Activated T-cell treated with anti-CD3 and anti-CD28 coated beads, Interleukin-2, amount 50 U/mL, for 72 hours (primary cell): ENCODE measurements around the gene INHBE. TPM values are rescaled to one million over a fixed set of nuclear protein-coding genes. Genes with fewer than 3 reads are reported as not detected.

Source experiments
- ATAC-seq, 2 donors: fragments of 150-1000 bp; cut with Tn5 transposase; replicated peaks in 1 of 2; 2 replicates each; pipeline ENCODE4 v1.10.0; 2021; ENCODE audit warnings: moderate library complexity in 2 of 2, mild to moderate bottlenecking in 1 of 2
- DNase-seq, 2 donors: peaks; one replicate each; pipeline ENCODE4 v3.0.0; 2021 to 2022; ENCODE audit warnings: mixed read lengths in 1 of 2
- H3K27ac Mint-ChIP-seq: one replicate; pipeline ENCODE4 v1.8.0; 2022; ENCODE audit warnings: mild to moderate bottlenecking, moderate library complexity, mixed read lengths
- H3K27me3 Mint-ChIP-seq: one replicate; pipeline ENCODE4 v1.8.0; 2022; ENCODE audit warnings: low read depth, mixed read lengths
- H3K36me3 Mint-ChIP-seq, 2 donors: one replicate each; pipeline ENCODE4 v1.8.0; 2022; ENCODE audit warnings: mixed read lengths in 2 of 2, mild to moderate bottlenecking in 1 of 2; ENCODE audit not compliant: insufficient read depth in 2 of 2
- H3K4me1 Mint-ChIP-seq: one replicate; pipeline ENCODE4 v1.8.0; 2022; ENCODE audit warnings: low read depth, mixed read lengths
- H3K4me3 Mint-ChIP-seq, 2 donors: one replicate each; pipeline ENCODE4 v1.8.0; 2022; ENCODE audit warnings: mild to moderate bottlenecking in 2 of 2, mixed read lengths in 2 of 2, moderate library complexity in 2 of 2
- H3K9me3 Mint-ChIP-seq, 2 donors: one replicate each; pipeline ENCODE4 v1.8.0; 2022; ENCODE audit warnings: mixed read lengths in 2 of 2
- total RNA-seq, 2 donors: library from RNA; stranded (reverse); gene quantifications; one replicate each; pipeline ENCODE4 v1.2.3, GENCODE V29; 2022

INHBE gene
- total RNA-seq, 2 donors from 2014 or later, result 3.8 to 4.8 TPM

- Mint-ChIP-seq H3K27me3 (no peaks in the 10 kb centered on the region), H3K27ac (no peak overlapping the region), H3K36me3 (peaks cover 3 to 4% of the 10 kb centered on the region in 2 donors), H3K4me1 (peaks cover 26% of the 10 kb centered on the region), H3K9me3 (no peaks in the 10 kb centered on the region), H3K4me3 (no peak overlapping the region)
- DNase-seq, result no peak
- no peak for ATAC-seq
These were observed 12.2 kb downstream of the INHBE start for GRCh38 chr12:57467212-57467874.

- Mint-ChIP-seq H3K27ac (no peak overlapping the region), H3K27me3 (no peaks in the 10 kb centered on the region), H3K4me1 (peaks cover 26% of the 10 kb centered on the region), H3K36me3 (peaks cover 2 to 7% of the 10 kb centered on the region in 2 donors), H3K4me3 (no peak overlapping the region), H3K9me3 (no peaks in the 10 kb centered on the region)
- no peak for DNase-seq
- ATAC-seq, result no peak
These were observed 12.8 kb downstream of the INHBE start for GRCh38 chr12:57467915-57468314.

- Mint-ChIP-seq H3K36me3 (peaks cover 7 to 15% of the 10 kb centered on the region in 2 donors), H3K27me3 (no peaks in the 10 kb centered on the region), H3K4me3 (no peak overlapping the region), H3K9me3 (no peaks in the 10 kb centered on the region), H3K4me1 (peaks cover 28% of the 10 kb centered on the region), H3K27ac (no peak overlapping the region)
- no peak for ATAC-seq
- no peak for DNase-seq
These were observed 14.4 kb downstream of the INHBE start for GRCh38 chr12:57469296-57470164.

- H3K4me3 Mint-ChIP-seq, result no peak overlapping the region
- ATAC-seq, result no peak
- H3K27ac Mint-ChIP-seq, result no peak overlapping the region
- H3K27me3 Mint-ChIP-seq, result no peaks in the 10 kb centered on the region
- peaks cover 7 to 19% of the 10 kb centered on the region in 2 donors for H3K36me3 Mint-ChIP-seq
- H3K4me1 Mint-ChIP-seq, result peaks cover 32% of the 10 kb centered on the region
- DNase-seq, result no peak
- no peaks in the 10 kb centered on the region for H3K9me3 Mint-ChIP-seq
These were observed 15.3 kb downstream of the INHBE start for GRCh38 chr12:57470286-57470969.

GRCh38 chr12:57470970-57471656 lies 16.0 kb downstream of the INHBE start:
- DNase-seq, result no peak
- no peaks in the 10 kb centered on the region for H3K9me3 Mint-ChIP-seq
- H3K4me3 Mint-ChIP-seq, result no peak overlapping the region
- no peak overlapping the region for H3K27ac Mint-ChIP-seq
- no peak for ATAC-seq
- H3K4me1 Mint-ChIP-seq, result peaks cover 27% of the 10 kb centered on the region
- H3K27me3 Mint-ChIP-seq, result no peaks in the 10 kb centered on the region
- H3K36me3 Mint-ChIP-seq, result peaks cover 7 to 19% of the 10 kb centered on the region in 2 donors

- Mint-ChIP-seq H3K36me3 (peaks cover 10 to 24% of the 10 kb centered on the region in 2 donors), H3K9me3 (no peaks in the 10 kb centered on the region), H3K27me3 (no peaks in the 10 kb centered on the region), H3K4me3 (no peak overlapping the region), H3K27ac (peak overlapping the region; percentile 47), H3K4me1 (peaks cover 32% of the 10 kb centered on the region)
- no peak for DNase-seq
- no peak for ATAC-seq
These were observed 16.6 kb downstream of the INHBE start for GRCh38 chr12:57471661-57472060.

- H3K4me1 Mint-ChIP-seq, result peaks cover 35% of the 10 kb centered on the region
- H3K27me3 Mint-ChIP-seq, result no peaks in the 10 kb centered on the region
- H3K4me3 Mint-ChIP-seq, result no peak overlapping the region
These were observed 17.3 kb downstream of the INHBE start for GRCh38 chr12:57472391-57472790.

GRCh38 chr12:57473392-57473791 lies 18.3 kb downstream of the INHBE start:
- H3K4me3 Mint-ChIP-seq, result no peak overlapping the region
- ATAC-seq, result no peak
- no peaks in the 10 kb centered on the region for H3K9me3 Mint-ChIP-seq
- peaks cover 43% of the 10 kb centered on the region for H3K4me1 Mint-ChIP-seq
- no peak for DNase-seq
- H3K27me3 Mint-ChIP-seq, result no peaks in the 10 kb centered on the region
- H3K27ac Mint-ChIP-seq, result no peak overlapping the region
- peaks cover 16 to 35% of the 10 kb centered on the region in 2 donors for H3K36me3 Mint-ChIP-seq

More at GRCh38 chr12:57472391-57472790, 17.3 kb downstream of the INHBE start:
- DNase-seq, result no peak
- Mint-ChIP-seq H3K27ac (peak overlapping the region; percentile 47), H3K9me3 (no peaks in the 10 kb centered on the region), H3K36me3 (peaks cover 13 to 31% of the 10 kb centered on the region in 2 donors)
- no peak for ATAC-seq

- no peaks in the 10 kb centered on the region for H3K9me3 Mint-ChIP-seq
These were observed 18.8 kb downstream of the INHBE start for GRCh38 chr12:57473886-57474285.

GRCh38 chr12:57474430-57474829 lies 19.3 kb downstream of the INHBE start:
- DNase-seq (no peak), ATAC-seq (no peak)
- peaks cover 17 to 36% of the 10 kb centered on the region in 2 donors for H3K36me3 Mint-ChIP-seq
- no peaks in the 10 kb centered on the region for H3K9me3 Mint-ChIP-seq
- peak overlapping the region; percentile 68 for H3K27ac Mint-ChIP-seq
- no peaks in the 10 kb centered on the region for H3K27me3 Mint-ChIP-seq
- H3K4me3 Mint-ChIP-seq, result peak overlapping the region; percentile 55 to 71
- H3K4me1 Mint-ChIP-seq, result peaks cover 54% of the 10 kb centered on the region

More at GRCh38 chr12:57473886-57474285, 18.8 kb downstream of the INHBE start:
- peaks cover 17 to 36% of the 10 kb centered on the region in 2 donors for H3K36me3 Mint-ChIP-seq
- H3K4me3 Mint-ChIP-seq, result peak overlapping the region; percentile 55 to 71
- DNase-seq, result no peak
- H3K4me1 Mint-ChIP-seq, result peaks cover 48% of the 10 kb centered on the region
- peak overlapping the region; percentile 26 for H3K27ac Mint-ChIP-seq
- ATAC-seq, result no peak
- H3K27me3 Mint-ChIP-seq, result no peaks in the 10 kb centered on the region

GRCh38 chr12:57474862-57475261 lies 19.8 kb downstream of the INHBE start:
- DNase-seq (no peak), ATAC-seq (no peak)
- no peaks in the 10 kb centered on the region for H3K9me3 Mint-ChIP-seq
- H3K27ac Mint-ChIP-seq, result peak overlapping the region; percentile 68
- peak overlapping the region; percentile 55 to 71 for H3K4me3 Mint-ChIP-seq
- no peaks in the 10 kb centered on the region for H3K27me3 Mint-ChIP-seq
- peaks cover 58% of the 10 kb centered on the region for H3K4me1 Mint-ChIP-seq
- peaks cover 17 to 36% of the 10 kb centered on the region in 2 donors for H3K36me3 Mint-ChIP-seq

GRCh38 chr12:57475271-57476161 lies 20.4 kb downstream of the INHBE start:
- H3K4me3 Mint-ChIP-seq, result peak overlapping the region; percentile 97 to 98
- DNase-seq (no peak), ATAC-seq (no peak)
- no peaks in the 10 kb centered on the region for H3K27me3 Mint-ChIP-seq
- peaks cover 65% of the 10 kb centered on the region for H3K4me1 Mint-ChIP-seq
- H3K27ac Mint-ChIP-seq, result no peak overlapping the region
- H3K9me3 Mint-ChIP-seq, result no peaks in the 10 kb centered on the region
- peaks cover 17 to 36% of the 10 kb centered on the region in 2 donors for H3K36me3 Mint-ChIP-seq
